Astrocyte of the cerebellum (primary cell): ENCODE measurements around the gene ATRNL1.

ENCODE experiments used
- DNase-seq: peaks from one replicate; pipeline ENCODE4 v3.0.0-alpha.2; 2011; ENCODE audit warnings: low read depth
- H3K4me3 ChIP-seq: 2 replicates; pipeline ENCODE4 v1.5.1; 2011; ENCODE audit warnings: mild to moderate bottlenecking, low read depth, low read length, moderate library complexity
- in situ Hi-C: cut with HindIII; loops from 2 replicates; pipeline ENCODE4 v1.10.0; 2017; ENCODE audit warnings: low sequenced_read_pairs
- TF ChIP-seq, protein P1 (sequence below): IDR thresholded peaks from 2 replicates; pipeline ENCODE4 v1.5.1; 2012; ENCODE audit warnings: low read length, low read depth, moderate library complexity, mild to moderate bottlenecking; ENCODE audit errors: missing control alignments

The ATRNL1 gene

DNA sequence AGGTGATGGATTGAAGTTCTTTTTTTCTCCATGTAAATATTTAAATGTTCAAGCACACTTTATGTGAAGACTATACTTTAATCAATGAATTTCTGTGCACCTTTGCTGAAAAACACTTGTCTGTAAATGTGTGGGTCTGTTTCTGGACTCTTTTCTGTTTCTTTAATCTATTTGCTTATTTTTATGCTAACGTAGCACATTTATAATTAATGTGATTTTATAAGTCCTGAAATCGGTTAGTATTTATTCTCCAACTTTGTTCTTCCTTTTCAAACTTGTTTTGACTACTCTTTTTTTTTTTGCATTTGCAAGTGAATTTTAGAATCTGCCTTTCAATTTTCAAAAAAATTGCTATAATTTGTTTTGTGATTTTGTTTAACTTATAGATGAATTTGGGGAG is 334.4 kb downstream of the ATRNL1 start:
- in situ Hi-C loops, result no loop called here
- DNase-seq, result no peak
- no peak overlapping the region for H3K4me3 ChIP-seq
- TF ChIP-seq, protein P1, sequence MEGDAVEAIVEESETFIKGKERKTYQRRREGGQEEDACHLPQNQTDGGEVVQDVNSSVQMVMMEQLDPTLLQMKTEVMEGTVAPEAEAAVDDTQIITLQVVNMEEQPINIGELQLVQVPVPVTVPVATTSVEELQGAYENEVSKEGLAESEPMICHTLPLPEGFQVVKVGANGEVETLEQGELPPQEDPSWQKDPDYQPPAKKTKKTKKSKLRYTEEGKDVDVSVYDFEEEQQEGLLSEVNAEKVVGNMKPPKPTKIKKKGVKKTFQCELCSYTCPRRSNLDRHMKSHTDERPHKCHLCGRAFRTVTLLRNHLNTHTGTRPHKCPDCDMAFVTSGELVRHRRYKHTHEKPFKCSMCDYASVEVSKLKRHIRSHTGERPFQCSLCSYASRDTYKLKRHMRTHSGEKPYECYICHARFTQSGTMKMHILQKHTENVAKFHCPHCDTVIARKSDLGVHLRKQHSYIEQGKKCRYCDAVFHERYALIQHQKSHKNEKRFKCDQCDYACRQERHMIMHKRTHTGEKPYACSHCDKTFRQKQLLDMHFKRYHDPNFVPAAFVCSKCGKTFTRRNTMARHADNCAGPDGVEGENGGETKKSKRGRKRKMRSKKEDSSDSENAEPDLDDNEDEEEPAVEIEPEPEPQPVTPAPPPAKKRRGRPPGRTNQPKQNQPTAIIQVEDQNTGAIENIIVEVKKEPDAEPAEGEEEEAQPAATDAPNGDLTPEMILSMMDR, result no peak

DNA sequence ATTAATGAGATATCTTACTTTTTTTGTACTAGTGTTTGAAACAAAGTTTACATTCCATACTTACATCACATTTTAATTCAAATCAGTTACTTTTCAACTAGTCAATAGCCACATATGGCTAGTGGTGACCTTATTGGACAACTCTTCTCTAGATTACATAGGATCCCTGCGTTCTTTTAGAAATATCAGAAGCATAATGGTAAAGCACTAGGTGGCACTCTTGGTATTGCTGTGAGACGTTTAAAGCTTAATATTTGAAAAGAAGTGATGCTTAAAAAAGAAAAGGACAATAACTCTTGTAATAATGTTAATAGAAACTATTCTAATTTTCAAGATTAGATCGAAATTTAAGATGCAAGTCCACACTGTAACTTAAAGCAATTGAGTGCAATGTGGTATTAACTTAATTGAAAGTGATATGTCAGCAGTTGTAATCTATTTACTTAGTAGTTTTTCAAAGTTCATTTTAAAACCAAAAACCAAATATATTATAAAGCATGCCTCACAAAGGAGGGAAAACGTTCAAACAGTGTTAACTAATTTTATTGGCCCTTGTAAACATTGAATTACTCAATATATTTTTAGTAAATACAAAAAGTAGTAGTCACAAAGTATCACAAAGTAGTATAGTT is 339.1 kb downstream of the ATRNL1 start:
- in situ Hi-C loops, result no loop called here
- TF ChIP-seq, protein P1, result peak; percentile 41
- peak; percentile 23 for DNase-seq
- H3K4me3 ChIP-seq, result no peak overlapping the region

GRCh38 chr10:115436999-115437398 is 343.8 kb downstream of the ATRNL1 start:
- no peak for DNase-seq
- in situ Hi-C loops, result no loop called here
- H3K4me3 ChIP-seq, result no peak overlapping the region
- TF ChIP-seq, protein P1, result no peak

DNA sequence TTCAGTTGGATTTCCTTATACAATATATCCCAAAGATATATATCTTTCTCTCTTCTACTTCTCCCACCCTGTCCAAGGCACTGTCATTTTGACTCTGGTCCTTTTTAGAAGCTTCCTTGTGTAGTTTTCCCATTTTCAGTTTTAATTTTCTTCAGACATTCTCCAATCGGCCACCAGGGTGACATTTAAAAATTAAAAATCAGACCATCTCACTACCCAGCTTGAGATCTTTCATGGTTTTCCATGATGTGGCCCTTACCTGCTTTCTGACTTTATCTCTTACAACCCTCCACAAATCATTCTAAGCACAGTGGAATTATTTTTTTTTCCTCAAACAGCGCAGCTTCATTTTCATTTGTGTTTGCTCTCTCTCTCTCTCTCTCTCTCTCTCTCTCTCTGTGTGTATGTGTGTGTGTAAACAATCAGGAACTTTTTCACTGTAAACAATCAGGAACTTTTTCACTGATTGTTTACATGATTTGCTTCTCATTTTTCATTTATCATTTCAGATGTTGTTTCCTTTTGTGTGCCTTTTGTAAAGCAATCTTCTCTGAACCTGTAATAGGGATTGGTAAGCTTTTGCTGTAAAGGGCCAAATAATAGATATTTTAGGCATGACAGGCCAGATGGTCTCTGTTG is 348.9 kb downstream of the ATRNL1 start:
- no peak for DNase-seq
- TF ChIP-seq, protein P1, result no peak
- no peak overlapping the region for H3K4me3 ChIP-seq
- in situ Hi-C loops, result no loop called here

GRCh38 chr10:115456812-115457211 is 363.6 kb downstream of the ATRNL1 start:
- DNase-seq, result no peak
- TF ChIP-seq, protein P1, result no peak
- H3K4me3 ChIP-seq, result no peak overlapping the region
- in situ Hi-C loops, result no loop called here

GRCh38 chr10:115483294-115483693 is 390.1 kb downstream of the ATRNL1 start:
- in situ Hi-C loops, result no loop called here
- TF ChIP-seq, protein P1, result no peak
- no peak overlapping the region for H3K4me3 ChIP-seq
- DNase-seq, result no peak
